HCT116 (cell line): ENCODE measurements around the gene SNX19. TPM values are rescaled to one million over a fixed set of nuclear protein-coding genes. Genes with fewer than 3 reads are reported as not detected.

ENCODE experiments used
- ATAC-seq: fragments of 200-7000 bp; cut with Tn5 transposase; 2 replicates; pipeline ENCODE4 v1.9.1; 2020; ENCODE audit warnings: mild to moderate bottlenecking, moderate library complexity
- BruUV-seq: library from RNA; stranded (reverse); fragments of 400-500 nt; replicated peaks from 2 replicates; lab custom pipeline; 2021; lab: Mats Ljungman, UMichigan
- CTCF ChIA-PET: fragments of 300-600 bp; sonication (Branson Sonifier 250); formaldehyde crosslinking; loops from one replicate; lab custom pipeline; 2021; ENCODE audit warnings: antibody characterized with exemption; lab: Charles Lee
- POLR2A ChIA-PET: fragments of 300-600, 350-600 bp; sonication (Branson Sonifier 250); formaldehyde crosslinking; loops from one replicate; lab custom pipeline; 2021; ENCODE audit warnings: antibody characterized with exemption; lab: Charles Lee
- RAD21 ChIA-PET, 2 experiments: fragments of 300-600 bp; sonication (Branson Sonifier 250); formaldehyde crosslinking; loops; one replicate each; lab custom pipeline; 2023; ENCODE audit warnings: low total read pairs in 2 of 2; ENCODE audit not compliant: uncharacterized antibody in 2 of 2, unreplicated experiment in 2 of 2, low non-redundant PET in 1 of 2; lab: Charles Lee
- DNase-seq: peaks from one replicate; pipeline ENCODE4 v3.0.0-alpha.2; 2010; ENCODE audit warnings: low read depth, low spot score
- H2AFZ ChIP-seq: fragments of 200-600 bp; shearing (Covaris generic), sonication (generic); 2 replicates; pipeline ENCODE4 v1.6.1; 2017; ENCODE audit warnings: low read depth, mixed run types, mixed read lengths, antibody characterized with exemption, low read length; ENCODE audit not compliant: poor library complexity, severe bottlenecking
- H3K27ac ChIP-seq: 2 replicates; pipeline ENCODE4 v1.5.1; 2012; ENCODE audit warnings: low read depth, low read length
- H3K27me3 ChIP-seq: fragments of 200-600 bp; sonication (generic); 2 replicates; pipeline ENCODE4 v1.6.1; 2016; ENCODE audit warnings: mixed run types, low read length, mixed read lengths; ENCODE audit not compliant: insufficient read depth
- H3K36me3 ChIP-seq, 2 experiments: fragments of 200-500 bp in 1 of 2; fragments of 200-600 bp in 1 of 2; sonication (Bioruptor generic) in 1 of 2; sonication (generic) in 1 of 2; 2 replicates each; pipeline versions ENCODE4 v1.5.1 to v1.6.1; 2014 to 2016; ENCODE audit warnings: low read length in 2 of 2, inconsistent platforms in 1 of 2, mixed read lengths in 1 of 2, mixed run types in 1 of 2; ENCODE audit not compliant: insufficient read depth in 2 of 2, control insufficient read depth in 1 of 2
- H3K4me1 ChIP-seq, 2 experiments: fragments of 200-600 bp in 1 of 2; sonication (generic) in 1 of 2; 2 replicates each; pipeline versions ENCODE4 v1.5.1 to v1.6.1; 2012 to 2017; ENCODE audit warnings: low read length in 2 of 2, inconsistent platforms in 1 of 2, mild to moderate bottlenecking in 1 of 2, mixed read lengths in 1 of 2, mixed run types in 1 of 2, moderate library complexity in 1 of 2; ENCODE audit not compliant: insufficient read depth in 2 of 2, control insufficient read depth in 1 of 2
- H3K4me2 ChIP-seq: fragments of 200-600 bp; sonication (generic); 2 replicates; pipeline ENCODE4 v1.6.1; 2017; ENCODE audit warnings: mixed run types, low read length, mixed read lengths
- H3K4me3 ChIP-seq, 2 experiments: fragments of 200-600 bp in 1 of 2; sonication (generic) in 1 of 2; replicated peaks in 1 of 2; 2 replicates each; pipeline ENCODE4 v1.5.1; 2011 to 2016; ENCODE audit warnings: low read length in 2 of 2, control low read depth in 1 of 2, low read depth in 1 of 2, mild to moderate bottlenecking in 1 of 2, mixed read lengths in 1 of 2, mixed run types in 1 of 2
- H3K79me2 ChIP-seq: fragments of 200-600 bp; sonication (generic); 2 replicates; pipeline ENCODE4 v1.6.1; 2017; ENCODE audit warnings: mild to moderate bottlenecking, mixed run types, low read length, moderate library complexity, mixed read lengths; ENCODE audit not compliant: insufficient read depth
- H3K9ac ChIP-seq: fragments of 200-600 bp; sonication (generic); 2 replicates; pipeline ENCODE4 v1.6.1; 2016; ENCODE audit warnings: low read length, mixed read lengths
- H3K9me2 ChIP-seq: fragments of 200-600 bp; sonication (generic), shearing (Covaris generic); 2 replicates; pipeline ENCODE4 v1.6.1; 2017; ENCODE audit warnings: mixed run types, mild to moderate bottlenecking, moderate library complexity; ENCODE audit not compliant: insufficient read depth
- H3K9me3 ChIP-seq, 2 experiments: fragments of 200-500 bp in 1 of 2; fragments of 200-600 bp in 1 of 2; sonication (Bioruptor generic) in 1 of 2; sonication (generic) in 1 of 2; 2 replicates each; pipeline ENCODE4 v1.6.1; 2014 to 2017; ENCODE audit warnings: low read length in 2 of 2, mixed read lengths in 2 of 2, inconsistent platforms in 1 of 2, low read depth in 1 of 2, mild to moderate bottlenecking in 1 of 2, mixed run types in 1 of 2, moderate library complexity in 1 of 2; ENCODE audit not compliant: control insufficient read depth in 1 of 2, insufficient read depth in 1 of 2
- H4K20me1 ChIP-seq: fragments of 200-600 bp; sonication (generic), shearing (Covaris generic); 2 replicates; pipeline ENCODE4 v1.6.1; 2017; ENCODE audit warnings: mixed run types, mild to moderate bottlenecking, moderate library complexity; ENCODE audit not compliant: insufficient read depth
- CBX3 ChIP-seq: IDR thresholded peaks from 2 replicates; pipeline ENCODE4 v1.6.1; 2012; ENCODE audit warnings: low read depth
- EGR1 ChIP-seq: IDR thresholded peaks from 2 replicates; pipeline ENCODE4 v1.6.1; 2012; ENCODE audit warnings: low read depth
- EZH2 ChIP-seq: fragments of 200-600 bp; sonication (generic); IDR thresholded peaks from 2 replicates; pipeline ENCODE4 v1.6.1; 2017; ENCODE audit warnings: antibody characterized with exemption, mixed run types
- JUND ChIP-seq: IDR thresholded peaks from 2 replicates; pipeline ENCODE4 v1.6.1; 2012
- POLR2A ChIP-seq: IDR thresholded peaks from 2 replicates; pipeline ENCODE4 v1.7.0; 2011; ENCODE audit warnings: borderline replicate concordance; ENCODE audit not compliant: insufficient read depth, insufficient read length; ENCODE audit errors: extremely low read depth
- SP1 ChIP-seq: IDR thresholded peaks from 2 replicates; pipeline ENCODE4 v1.6.1; 2012; ENCODE audit warnings: low read depth
- YY1 ChIP-seq: IDR thresholded peaks from 2 replicates; pipeline ENCODE4 v1.6.1; 2011; ENCODE audit warnings: low read length, low read depth, moderate library complexity, mild to moderate bottlenecking; ENCODE audit not compliant: insufficient replicate concordance; ENCODE audit errors: extremely low read depth
- ZFX ChIP-seq: fragments of 450-650 bp; IDR thresholded peaks from 2 replicates; pipeline ENCODE4 v1.6.1; 2017
- intact Hi-C: fragments of 100-400 bp; cut with micrococcal nuclease; formaldehyde crosslinking; loops from 2 replicates; pipeline ENCODE4 v1.10.0; 2022
- total RNA-seq: library from RNA; stranded (reverse); gene quantifications from one replicate; pipeline ENCODE4 v1.2.1, GENCODE V29; 2021; ENCODE audit not compliant: unreplicated experiment
- TF ChIP-seq, protein P1 (sequence below): IDR thresholded peaks from 2 replicates; pipeline ENCODE4 v1.6.1; 2012; ENCODE audit warnings: low read depth
- TF ChIP-seq, protein P2 (sequence below), 3 experiments: fragments of 200-600 bp in 1 of 3; sonication (generic) in 1 of 3; IDR thresholded peaks in 2 of 3; conservative IDR thresholded peaks in 1 of 3; 2 replicates each; pipeline ENCODE4 v1.5.1; 2012 to 2017; ENCODE audit warnings: low read depth in 2 of 3, low read length in 2 of 3, antibody characterized with exemption in 1 of 3, borderline replicate concordance in 1 of 3, control low read depth in 1 of 3, mild to moderate bottlenecking in 1 of 3, mixed read lengths in 1 of 3, mixed run types in 1 of 3, moderate library complexity in 1 of 3; ENCODE audit not compliant: insufficient read depth in 1 of 3
- TF ChIP-seq, protein P3 (sequence below): IDR thresholded peaks from 2 replicates; pipeline ENCODE4 v1.6.1; 2012
- TF ChIP-seq, protein P4 (sequence below): IDR thresholded peaks from 2 replicates; pipeline ENCODE4 v1.6.1; 2011; ENCODE audit warnings: mild to moderate bottlenecking, low read length, moderate library complexity; ENCODE audit not compliant: insufficient replicate concordance; ENCODE audit errors: extremely low read depth

The SNX19 gene
- total RNA-seq, 1 experiment from 2014 or later = 25.2 TPM

DNA sequence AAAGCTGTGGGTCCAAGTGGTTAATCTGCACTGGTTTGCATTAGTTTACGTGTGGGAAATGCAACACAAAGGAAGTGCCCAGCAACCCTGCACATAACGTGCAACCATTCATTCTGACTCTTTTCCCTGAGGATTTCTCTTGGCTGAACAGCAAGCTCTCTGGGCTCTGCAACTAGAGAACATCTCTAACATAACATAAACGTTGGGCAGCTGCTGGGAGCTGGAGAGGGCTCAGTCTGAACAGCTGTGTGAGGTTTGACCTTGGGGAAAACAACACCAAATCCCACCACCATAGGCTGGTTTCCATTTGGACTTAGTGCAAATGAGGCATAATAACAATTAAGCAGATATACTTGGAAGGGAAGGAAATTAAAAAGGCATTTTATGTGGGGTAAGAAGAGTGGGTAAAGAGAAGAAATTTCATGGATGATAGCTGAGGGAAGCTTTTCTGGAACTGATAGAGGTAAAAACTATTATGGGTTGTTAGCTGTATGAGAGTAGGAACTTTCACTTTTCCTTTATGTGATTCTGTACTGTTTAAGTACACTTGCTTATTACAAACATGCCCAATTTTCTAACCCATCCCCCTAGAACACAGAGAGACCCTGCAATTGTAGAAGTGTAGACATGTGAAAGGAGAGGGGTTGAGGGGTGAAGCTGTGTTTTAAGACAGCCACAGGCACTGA, 76.2 kb downstream of the SNX19 start:
- ChIA-PET POLR2A (no interaction called here), CTCF (no interaction called here), RAD21 (no interaction called here)
- TF ChIP-seq YY1 (no peak), JUND (no peak), SP1 (no peak), POLR2A (no peak), EGR1 (no peak)
- TF ChIP-seq, protein P1, sequence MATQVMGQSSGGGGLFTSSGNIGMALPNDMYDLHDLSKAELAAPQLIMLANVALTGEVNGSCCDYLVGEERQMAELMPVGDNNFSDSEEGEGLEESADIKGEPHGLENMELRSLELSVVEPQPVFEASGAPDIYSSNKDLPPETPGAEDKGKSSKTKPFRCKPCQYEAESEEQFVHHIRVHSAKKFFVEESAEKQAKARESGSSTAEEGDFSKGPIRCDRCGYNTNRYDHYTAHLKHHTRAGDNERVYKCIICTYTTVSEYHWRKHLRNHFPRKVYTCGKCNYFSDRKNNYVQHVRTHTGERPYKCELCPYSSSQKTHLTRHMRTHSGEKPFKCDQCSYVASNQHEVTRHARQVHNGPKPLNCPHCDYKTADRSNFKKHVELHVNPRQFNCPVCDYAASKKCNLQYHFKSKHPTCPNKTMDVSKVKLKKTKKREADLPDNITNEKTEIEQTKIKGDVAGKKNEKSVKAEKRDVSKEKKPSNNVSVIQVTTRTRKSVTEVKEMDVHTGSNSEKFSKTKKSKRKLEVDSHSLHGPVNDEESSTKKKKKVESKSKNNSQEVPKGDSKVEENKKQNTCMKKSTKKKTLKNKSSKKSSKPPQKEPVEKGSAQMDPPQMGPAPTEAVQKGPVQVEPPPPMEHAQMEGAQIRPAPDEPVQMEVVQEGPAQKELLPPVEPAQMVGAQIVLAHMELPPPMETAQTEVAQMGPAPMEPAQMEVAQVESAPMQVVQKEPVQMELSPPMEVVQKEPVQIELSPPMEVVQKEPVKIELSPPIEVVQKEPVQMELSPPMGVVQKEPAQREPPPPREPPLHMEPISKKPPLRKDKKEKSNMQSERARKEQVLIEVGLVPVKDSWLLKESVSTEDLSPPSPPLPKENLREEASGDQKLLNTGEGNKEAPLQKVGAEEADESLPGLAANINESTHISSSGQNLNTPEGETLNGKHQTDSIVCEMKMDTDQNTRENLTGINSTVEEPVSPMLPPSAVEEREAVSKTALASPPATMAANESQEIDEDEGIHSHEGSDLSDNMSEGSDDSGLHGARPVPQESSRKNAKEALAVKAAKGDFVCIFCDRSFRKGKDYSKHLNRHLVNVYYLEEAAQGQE = no peak
- DNase-seq (no peak), ATAC-seq (no peak)
- no peak overlapping the region for H3K9ac ChIP-seq
- H3K9me2 ChIP-seq = no peaks in the 10 kb centered on the region
- H3K36me3 ChIP-seq = no peaks in the 10 kb centered on the region
- H3K9me3 ChIP-seq = no peaks in the 10 kb centered on the region
- intact Hi-C loops = no loop called here
- H3K4me1 ChIP-seq = no peaks in the 10 kb centered on the region
- H4K20me1 ChIP-seq = no peaks in the 10 kb centered on the region
- H3K4me3 ChIP-seq = no peak overlapping the region
- no TSS peak for BruUV-seq
- H3K4me2 ChIP-seq = no peak overlapping the region
- H3K27ac ChIP-seq = no peak overlapping the region
- H2AFZ ChIP-seq = no peak overlapping the region
- peaks cover 23% of the 10 kb centered on the region for H3K27me3 ChIP-seq
- H3K79me2 ChIP-seq = no peaks in the 10 kb centered on the region

DNA sequence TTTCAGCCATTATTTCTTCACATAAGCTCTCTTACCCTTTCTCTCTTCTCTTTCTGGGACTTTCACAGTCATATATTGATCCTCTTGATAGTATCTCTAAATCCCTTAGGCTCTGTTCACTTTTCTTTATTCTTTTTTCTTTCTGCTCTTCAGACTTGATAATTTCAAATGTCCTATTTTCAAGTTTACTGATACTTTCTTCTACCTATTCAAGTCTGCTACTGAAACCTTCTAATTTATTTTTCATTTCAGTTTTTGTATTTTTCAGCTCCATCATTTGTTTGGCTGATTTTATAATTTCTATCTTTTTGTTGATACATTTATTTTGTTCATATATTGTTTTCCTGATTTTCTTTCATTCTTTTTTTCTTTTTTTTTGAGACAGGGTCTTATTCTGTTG, 79.1 kb downstream of the SNX19 start:
- no peaks in the 10 kb centered on the region for H3K9me3 ChIP-seq
- CTCF ChIA-PET = no interaction called here
- no peak overlapping the region for H2AFZ ChIP-seq
- H3K27me3 ChIP-seq = peaks cover 29% of the 10 kb centered on the region
- H3K36me3 ChIP-seq = no peaks in the 10 kb centered on the region
- RAD21 ChIA-PET = no interaction called here
- no peak overlapping the region for H3K4me2 ChIP-seq
- no peaks in the 10 kb centered on the region for H3K79me2 ChIP-seq
- H3K27ac ChIP-seq = no peak overlapping the region
- H3K9ac ChIP-seq = no peak overlapping the region
- H3K4me3 ChIP-seq = no peak overlapping the region
- ATAC-seq = no peak
- DNase-seq = no peak
- POLR2A ChIA-PET = no interaction called here
- intact Hi-C loops = no loop called here
- no peaks in the 10 kb centered on the region for H3K4me1 ChIP-seq
- BruUV-seq = no TSS peak
- H3K9me2 ChIP-seq = no peaks in the 10 kb centered on the region
- no peaks in the 10 kb centered on the region for H4K20me1 ChIP-seq
- no peak for TF ChIP-seq POLR2A
- no peak for TF ChIP-seq ZFX
- TF ChIP-seq JUND = no peak
- no peak for TF ChIP-seq EZH2
- TF ChIP-seq, protein P2, sequence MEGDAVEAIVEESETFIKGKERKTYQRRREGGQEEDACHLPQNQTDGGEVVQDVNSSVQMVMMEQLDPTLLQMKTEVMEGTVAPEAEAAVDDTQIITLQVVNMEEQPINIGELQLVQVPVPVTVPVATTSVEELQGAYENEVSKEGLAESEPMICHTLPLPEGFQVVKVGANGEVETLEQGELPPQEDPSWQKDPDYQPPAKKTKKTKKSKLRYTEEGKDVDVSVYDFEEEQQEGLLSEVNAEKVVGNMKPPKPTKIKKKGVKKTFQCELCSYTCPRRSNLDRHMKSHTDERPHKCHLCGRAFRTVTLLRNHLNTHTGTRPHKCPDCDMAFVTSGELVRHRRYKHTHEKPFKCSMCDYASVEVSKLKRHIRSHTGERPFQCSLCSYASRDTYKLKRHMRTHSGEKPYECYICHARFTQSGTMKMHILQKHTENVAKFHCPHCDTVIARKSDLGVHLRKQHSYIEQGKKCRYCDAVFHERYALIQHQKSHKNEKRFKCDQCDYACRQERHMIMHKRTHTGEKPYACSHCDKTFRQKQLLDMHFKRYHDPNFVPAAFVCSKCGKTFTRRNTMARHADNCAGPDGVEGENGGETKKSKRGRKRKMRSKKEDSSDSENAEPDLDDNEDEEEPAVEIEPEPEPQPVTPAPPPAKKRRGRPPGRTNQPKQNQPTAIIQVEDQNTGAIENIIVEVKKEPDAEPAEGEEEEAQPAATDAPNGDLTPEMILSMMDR (IDR thresholded peaks at IDR 0.05 in 2 of 3, conservative IDR thresholded peaks at IDR 0.05 in 1 of 3; ENCODE audit: borderline replicate concordance in 1 of 3, insufficient read depth in 1 of 3, low read depth in 2 of 3, low read length in 2 of 3) = no peak
- TF ChIP-seq CBX3 = no peak
- TF ChIP-seq, protein P3, sequence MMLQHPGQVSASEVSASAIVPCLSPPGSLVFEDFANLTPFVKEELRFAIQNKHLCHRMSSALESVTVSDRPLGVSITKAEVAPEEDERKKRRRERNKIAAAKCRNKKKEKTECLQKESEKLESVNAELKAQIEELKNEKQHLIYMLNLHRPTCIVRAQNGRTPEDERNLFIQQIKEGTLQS = no peak
- TF ChIP-seq, protein P4, sequence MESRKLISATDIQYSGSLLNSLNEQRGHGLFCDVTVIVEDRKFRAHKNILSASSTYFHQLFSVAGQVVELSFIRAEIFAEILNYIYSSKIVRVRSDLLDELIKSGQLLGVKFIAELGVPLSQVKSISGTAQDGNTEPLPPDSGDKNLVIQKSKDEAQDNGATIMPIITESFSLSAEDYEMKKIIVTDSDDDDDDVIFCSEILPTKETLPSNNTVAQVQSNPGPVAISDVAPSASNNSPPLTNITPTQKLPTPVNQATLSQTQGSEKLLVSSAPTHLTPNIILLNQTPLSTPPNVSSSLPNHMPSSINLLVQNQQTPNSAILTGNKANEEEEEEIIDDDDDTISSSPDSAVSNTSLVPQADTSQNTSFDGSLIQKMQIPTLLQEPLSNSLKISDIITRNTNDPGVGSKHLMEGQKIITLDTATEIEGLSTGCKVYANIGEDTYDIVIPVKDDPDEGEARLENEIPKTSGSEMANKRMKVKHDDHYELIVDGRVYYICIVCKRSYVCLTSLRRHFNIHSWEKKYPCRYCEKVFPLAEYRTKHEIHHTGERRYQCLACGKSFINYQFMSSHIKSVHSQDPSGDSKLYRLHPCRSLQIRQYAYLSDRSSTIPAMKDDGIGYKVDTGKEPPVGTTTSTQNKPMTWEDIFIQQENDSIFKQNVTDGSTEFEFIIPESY = no peak
